Stimulated activated CD4-positive, alpha-beta T cell treated with anti-CD3 and anti-CD28 coated beads, TNF-alpha, amount 100 ng/mL, for 48 hours (primary cell): ENCODE measurements around the gene SLC12A7.
"Not testable (repeated sequence)": the region's sequence is repeated elsewhere in the genome, so short reads cannot be mapped to it uniquely, and the experiment has no call there.

ENCODE experiments used
- DNase-seq, 3 donors: peaks; one replicate each; pipeline ENCODE4 v3.0.0-alpha.2; 2020; ENCODE audit warnings: low read depth in 3 of 3

The SLC12A7 gene

DNA sequence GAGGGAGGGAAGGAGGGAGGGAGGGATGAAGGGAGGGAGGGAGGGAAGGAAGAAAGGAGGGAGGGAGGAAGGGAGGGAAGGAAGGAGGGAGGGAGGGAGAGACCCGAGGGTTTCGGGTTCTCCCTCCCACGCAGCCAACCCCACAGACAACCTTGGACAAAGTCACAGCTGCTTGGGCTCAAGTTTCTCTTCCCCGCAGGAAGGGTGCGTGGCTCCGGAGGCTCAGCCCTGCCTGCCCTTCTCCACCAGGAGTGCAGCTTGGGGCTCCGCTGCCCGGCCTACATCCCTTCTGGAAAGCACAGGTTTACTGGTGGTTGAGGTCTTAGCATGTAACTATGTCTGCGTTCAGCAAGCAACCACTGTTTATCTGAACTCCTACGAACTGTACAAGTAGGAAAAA is 15.0 kb downstream of the SLC12A7 start:
- no peak for DNase-seq

DNA sequence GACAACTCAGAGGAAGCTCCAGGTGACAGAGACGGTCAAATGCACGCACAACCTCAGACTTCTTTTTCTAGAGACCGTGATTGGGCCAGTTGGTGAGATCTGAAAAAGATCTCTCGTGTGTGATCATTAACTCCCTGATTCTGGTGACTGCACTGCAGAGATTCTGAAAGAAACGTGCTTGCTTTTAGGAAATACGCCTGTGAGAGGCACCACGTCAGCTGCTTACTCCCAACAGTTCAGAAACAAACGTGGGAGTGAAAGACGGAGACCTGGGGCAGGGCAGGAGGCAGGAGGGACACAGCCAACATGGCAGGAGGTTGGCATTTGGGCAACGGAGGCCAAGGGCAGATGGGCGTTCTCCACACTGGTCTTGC is 15.9 kb downstream of the SLC12A7 start:
- no peak for DNase-seq

DNA sequence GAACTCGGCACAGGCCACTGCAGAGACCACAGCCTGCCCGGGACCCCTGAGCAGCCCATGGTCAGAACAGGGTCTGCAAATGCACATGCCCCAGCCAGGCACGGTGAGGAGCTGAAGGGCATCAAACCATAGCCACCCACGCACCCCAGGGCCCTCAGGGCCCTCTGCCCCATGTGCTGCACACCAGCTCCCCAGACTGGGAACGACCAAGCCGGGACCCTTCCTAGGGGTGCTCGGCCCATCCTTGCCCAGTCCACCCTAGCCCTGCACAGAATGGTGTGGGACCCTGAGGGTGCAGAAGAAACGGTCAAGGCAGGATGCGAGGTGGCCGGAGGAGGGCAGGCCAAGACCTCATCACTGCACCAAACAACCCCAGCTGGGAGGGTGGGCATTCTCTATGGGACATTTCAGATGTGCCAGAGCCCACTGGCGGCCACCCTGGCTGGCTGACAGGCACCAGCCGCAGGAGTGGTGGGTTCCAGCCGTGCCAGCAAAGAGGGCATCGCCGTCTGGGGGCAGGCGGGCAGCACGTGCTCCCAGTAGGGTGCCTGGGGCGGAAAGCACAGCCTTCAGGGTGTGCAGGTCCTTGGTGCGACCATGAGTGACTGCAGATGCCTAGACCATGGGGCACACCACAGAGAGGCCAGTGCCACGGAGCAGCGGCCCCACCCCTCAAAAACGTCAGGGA is 16.4 kb downstream of the SLC12A7 start:
- DNase-seq: no peak

DNA sequence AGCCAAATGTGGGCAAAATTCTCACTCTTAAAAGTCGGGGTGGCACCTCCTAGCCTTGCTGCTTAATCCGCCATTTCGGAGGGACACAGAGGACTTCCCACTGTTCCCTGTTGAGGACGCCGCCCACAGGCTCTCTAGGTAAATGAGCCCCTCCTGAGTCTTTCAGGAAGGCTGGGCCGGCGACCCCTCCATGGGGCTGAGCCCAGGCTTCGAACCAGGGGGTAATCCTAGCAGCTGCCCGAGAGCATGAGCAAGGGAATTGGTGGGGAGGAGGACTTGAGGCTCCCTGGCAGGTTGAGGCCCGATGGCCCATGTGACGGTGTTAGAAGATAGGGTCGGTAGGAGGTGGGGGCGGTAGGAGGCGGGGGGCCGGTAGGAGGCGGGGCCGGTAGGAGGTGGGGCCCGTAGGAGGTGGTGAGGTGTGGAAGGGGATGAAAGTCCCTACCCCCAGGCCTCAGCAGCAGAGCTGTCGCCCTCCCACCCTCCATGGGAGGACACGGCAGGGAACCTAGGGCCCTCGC is 17.1 kb downstream of the SLC12A7 start:
- DNase-seq: no peak

DNA sequence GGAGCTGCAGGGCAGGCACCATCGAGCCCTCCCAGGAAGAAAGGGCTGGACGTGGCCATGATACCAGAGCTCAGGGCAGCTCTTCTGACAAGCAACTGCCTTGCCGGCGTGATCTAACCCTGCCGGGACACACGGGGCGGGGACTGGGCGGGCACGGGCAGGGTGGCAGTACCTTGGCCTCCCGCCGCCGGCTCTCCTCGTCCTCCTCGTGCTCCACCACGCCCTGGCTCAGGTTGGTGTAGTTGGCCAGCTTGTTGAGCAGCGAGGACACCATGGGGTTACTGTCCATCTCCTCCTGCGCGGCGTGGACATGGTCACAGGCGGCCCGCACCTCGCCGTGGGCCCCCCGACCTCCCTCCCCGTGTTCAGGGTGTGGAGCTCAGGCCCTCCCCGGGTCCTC is 18.5 kb downstream of the SLC12A7 start:
- no peak for DNase-seq

DNA sequence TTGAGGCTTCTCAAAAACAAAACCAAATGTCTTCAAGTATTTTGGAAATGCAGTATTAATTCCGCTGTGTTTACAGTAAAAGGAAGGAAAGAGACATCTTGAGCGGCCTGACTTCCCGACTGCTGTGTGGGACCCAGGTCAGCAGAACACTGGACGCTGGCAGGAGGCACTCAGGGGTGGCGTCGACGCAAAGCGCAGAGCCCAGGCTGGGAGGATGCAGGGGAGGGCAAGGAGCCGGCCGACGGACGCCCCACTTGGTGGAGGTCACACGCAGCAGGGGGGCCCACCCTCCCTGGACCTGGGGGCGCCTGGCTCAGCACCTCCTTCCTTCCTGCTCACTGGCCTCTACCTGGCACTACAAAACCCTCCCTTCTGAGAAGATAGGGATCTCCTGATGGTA is 19.7 kb downstream of the SLC12A7 start:
- no peak for DNase-seq

DNA sequence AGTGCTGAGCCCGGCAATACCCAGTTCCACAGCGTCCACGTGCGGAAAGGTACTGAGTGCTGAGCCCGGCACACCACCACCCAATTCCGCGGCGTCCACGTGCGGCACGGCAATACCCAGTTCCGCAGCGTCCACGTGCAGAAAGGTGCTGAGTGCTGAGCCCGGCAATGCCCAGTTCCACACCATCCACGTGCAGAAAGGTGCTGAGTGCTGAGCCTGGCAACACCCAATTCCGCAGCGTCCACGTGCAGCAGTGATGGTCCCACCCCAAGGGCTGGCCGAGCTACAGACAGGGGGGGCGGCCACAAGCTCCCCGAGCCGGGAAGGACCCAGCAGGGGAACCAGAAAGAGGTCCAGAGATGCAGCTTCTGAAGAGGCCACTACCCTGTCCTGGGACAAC is 20.2 kb downstream of the SLC12A7 start:
- no peak for DNase-seq

DNA sequence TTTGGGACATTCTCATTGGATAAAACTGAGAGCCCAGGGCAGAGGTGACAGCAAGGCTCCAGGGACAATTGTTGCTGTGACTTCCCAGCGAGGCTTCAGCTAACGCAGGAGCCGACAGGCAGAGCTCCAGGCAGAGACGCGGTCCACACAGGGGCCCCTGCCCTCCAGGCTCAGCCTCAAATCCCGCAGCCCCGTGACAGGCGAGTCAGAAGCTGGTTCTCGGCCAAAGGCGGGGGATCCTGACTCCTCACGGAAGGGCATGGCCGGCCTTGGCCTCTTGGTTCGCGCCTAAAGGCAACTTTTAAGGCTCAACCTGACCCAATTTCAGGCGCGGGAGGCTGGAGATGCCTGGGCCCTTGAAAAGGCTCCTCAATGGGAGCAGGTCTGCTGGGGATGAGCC is 21.3 kb downstream of the SLC12A7 start:
- no peak for DNase-seq

DNA sequence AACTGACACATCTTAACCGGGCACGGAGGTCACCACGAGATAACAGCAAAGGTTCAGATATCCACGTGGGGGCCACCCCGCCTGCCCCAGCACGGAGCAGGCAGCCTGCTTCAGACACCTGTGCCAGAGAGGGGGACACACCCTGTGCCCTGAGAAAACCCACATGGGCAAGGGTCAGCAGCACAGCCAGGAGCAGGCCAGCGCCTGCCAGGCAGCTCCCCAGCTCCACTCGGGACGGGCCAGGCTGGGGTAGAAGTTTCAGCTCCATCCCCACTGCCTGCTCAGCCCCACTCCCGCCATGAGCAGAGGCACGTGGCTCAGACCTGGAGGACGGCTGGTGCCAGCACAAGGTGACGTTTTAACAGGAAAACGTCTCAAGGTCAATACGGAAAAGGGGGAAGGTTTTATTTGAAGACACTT is 22.2 kb downstream of the SLC12A7 start:
- DNase-seq: no peak

DNA sequence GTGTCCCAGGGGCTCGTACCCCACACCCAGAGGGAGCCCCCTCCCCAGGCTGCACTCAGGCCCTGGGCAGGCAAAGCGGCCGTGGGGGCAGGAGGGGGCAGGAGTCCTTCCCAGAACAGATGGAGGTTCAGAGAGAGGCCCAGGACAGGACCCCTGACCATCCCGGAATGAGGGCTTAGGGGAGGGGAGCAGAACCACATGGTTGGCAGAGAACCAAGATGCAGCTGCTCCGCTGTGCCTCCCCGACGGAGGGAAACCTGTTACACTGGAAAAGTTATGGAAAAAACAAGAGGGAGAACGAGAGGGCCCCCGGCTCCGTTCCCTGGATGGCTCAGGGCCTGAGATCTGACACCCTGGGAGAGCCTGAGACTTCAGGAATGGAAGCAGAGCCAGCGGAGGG is 22.7 kb downstream of the SLC12A7 start:
- no peak for DNase-seq

DNA sequence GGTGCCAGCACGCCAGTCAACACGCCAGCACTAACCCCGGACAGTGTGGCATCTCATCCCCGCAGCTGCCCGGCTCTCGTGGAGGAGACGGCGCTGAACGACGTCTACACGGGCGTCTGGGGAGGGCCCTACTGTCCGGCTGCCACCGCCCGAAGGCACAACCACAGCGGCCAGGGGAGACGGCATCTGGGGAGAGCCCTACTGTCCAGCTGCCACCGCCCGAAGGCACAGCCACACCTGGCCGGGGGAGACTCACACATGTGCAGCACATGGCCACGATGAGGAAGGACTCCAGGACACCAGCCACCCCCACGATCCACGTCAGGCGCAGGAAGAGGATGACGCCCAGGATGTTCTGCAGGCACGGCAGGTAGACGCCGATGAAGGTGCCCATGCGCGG is 23.1 kb downstream of the SLC12A7 start:
- DNase-seq: no peak

DNA sequence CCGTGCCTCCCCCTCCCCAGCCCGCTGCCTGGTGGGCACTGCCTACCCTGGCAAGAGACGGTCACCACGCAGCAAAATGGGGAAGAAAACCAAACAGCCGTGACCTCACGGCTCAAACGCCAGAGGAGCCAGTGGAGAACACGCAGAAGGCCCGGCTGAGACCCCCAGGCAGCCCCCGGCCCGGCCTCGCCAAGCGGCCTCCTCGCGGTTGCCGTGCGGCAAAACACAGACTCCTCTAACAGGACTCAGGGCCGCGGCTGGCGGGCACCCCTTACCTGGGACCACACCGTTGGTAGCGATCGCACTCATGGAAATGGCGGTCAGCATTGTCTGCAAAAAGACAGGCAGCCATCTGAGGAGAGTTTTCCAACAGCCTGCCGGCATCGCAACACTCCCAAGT is 23.8 kb downstream of the SLC12A7 start:
- DNase-seq: no peak

DNA sequence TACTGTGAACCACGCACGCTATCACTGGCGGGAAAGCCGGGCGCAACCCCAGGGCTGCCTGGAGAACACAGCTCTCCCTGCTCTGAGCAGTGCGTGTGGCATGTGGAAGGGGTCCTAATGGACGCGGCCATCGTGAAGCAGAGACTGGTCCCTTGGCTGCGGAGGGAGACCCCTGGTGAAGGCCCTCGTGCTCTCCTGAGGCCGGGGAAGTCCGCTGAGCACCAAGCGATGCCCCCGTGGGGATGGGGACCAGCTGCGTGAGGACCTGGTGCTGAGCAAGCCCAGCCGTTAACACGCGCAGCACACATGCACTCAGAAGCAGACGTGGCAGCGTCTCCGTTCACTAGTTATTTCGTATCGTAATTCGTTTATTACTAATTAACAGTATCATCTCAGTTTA is 24.4 kb downstream of the SLC12A7 start:
- DNase-seq: no peak

DNA sequence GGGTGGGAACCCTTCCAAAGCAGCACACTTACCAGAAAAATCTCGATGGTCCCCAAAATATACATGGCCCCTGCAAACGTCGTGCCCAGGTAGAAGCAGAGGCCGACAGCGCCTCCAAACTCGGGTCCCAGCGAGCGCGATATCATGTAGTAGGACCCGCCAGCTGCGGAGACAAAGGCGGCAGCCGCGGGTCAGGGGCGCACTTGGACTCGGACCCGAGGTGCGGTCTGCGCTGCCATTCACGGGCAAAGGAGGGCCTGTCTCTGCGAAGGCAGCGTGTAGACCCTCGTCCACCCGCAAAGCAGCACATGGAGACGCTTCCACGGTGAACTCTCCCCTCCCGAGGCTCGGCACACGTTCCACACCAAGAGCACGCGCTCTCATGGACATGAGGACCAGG is 25.0 kb downstream of the SLC12A7 start:
- DNase-seq: no peak

DNA sequence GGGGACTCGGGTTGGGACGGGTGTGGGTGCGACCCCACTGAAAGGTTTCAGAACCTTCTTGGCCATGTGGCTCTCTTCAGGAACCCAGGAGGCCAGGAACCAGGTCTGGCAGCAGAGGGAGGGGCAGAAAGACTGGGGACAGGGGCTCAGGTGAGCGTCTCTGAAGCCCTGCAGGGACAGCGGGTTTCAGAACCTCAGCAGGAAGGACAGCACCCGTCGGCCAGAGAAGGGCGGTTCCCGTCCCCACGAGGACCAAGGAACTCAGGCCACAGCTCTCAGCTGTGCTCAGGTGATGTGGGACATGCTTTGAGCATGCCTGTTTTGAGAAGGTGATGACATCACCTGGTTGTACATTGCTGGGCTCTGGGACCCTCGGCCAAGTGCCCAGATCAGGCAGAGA is 25.7 kb downstream of the SLC12A7 start:
- no peak for DNase-seq

DNA sequence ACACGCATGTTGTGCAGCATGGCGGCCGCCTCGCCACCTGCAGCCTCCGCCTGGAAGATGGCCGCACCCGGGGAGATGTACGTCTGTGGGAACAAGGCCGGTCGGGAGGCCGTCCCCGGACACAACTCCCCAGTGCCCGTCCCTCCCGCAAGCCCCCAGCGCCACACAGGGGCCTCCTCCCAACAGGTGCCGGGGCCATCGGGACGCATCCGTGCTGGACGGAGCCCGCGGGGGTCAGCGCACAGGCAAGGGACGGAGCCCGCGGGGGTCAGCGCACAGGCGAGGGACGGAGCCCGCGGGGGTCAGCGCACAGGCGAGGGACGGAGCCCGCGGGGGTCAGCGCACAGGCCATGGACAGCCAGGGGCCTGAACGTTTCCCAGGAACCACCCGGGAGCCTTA is 26.5 kb downstream of the SLC12A7 start:
- DNase-seq: no peak

DNA sequence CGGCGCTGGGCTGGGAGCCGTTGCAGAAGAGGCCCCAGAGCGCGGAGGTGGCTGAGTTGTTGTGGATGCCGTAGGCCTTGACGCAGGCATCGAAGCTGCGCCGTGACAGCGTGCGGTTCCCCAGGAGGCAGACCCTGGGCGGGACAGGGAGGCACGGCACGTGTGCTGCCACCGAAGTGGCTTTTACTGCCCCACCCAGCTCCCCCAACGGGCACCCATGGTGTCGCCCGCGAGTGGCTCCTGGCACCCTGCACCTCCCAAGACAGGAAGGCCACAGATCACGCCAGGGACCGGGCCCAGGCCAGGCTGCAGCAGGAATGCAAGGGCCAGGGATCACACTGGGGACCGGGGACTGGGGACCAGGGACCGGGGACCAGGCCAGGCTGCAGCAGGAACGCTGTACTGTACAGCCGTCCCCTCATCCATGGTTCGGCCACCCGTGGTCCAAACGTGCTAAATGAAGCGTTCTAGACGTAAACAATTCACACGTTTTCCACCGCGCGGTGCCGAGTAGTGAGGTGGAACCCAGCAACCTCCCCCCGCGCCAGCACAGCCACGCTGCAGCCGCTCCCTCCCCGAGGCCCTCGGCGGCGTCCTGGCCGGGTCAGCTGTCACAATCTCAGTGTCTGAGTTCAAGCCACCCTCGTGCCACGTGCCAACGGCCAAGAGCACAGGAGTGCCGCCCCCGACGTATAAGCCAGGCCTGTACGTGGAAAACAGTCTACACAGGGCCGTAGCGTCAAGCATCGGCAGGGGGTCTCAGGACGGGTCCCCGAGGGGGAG is 27.8 kb downstream of the SLC12A7 start:
- no peak for DNase-seq

DNA sequence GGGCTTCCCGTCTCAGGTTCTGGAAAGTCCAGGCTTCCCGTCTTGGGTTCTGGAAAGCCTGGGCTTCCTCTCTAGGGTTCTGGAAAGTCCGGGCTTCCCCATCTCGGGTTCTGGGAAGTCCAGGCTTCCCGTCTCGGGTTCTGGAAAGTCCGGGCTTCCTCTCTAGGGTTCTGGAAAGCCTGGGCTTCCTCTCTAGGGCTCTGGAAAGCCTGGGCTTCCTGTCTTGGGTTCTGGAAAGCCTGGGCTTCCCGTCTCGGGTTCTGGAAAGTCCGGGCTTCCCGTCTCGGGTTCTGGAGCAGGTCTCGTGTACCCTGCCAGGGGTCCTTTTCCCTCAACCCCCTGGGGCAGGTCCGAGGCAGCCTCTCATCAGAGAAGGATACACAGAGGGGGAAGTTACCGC is 28.8 kb downstream of the SLC12A7 start:
- not testable (repeated sequence) for DNase-seq

DNA sequence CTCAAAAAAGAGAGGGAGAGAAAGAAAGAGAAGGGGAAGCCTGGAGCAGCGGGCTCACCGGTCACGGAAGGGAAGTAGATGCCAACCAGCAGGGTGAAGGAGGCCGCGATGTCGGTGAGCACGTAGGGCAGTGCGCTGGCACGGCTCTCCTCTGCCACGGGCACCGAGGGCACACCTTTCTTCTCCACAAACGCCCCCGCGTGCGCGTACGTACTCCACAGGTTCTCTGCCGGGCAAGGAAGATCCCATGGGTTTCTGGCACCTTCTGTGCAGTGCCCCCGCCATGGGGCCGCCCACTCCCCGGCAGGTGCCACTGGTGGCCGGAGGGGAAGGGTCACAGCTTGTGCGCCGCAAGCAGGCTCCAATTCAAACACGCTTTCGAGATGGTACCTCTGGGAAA is 30.3 kb downstream of the SLC12A7 start:
- DNase-seq: no peak

DNA sequence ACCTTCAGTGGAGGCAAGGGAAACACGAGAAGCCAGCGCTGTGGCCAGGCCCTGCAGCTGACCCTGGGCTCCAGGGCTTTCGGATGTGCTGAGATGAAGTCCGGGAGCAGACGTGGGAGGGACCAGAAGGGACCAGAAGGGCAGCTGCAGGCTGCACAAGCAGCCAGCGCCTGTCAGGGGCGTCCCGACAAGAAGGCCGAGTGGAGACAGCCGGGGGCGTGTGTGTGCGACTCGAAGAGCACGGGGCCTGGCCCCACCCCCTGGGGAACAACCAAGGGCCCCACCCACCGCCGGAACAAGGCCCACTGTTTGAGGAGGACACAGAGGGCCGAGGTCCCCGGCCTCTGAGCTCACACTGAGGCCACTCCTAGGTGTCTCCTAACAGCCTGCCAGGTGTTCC is 31.4 kb downstream of the SLC12A7 start:
- no peak for DNase-seq

DNA sequence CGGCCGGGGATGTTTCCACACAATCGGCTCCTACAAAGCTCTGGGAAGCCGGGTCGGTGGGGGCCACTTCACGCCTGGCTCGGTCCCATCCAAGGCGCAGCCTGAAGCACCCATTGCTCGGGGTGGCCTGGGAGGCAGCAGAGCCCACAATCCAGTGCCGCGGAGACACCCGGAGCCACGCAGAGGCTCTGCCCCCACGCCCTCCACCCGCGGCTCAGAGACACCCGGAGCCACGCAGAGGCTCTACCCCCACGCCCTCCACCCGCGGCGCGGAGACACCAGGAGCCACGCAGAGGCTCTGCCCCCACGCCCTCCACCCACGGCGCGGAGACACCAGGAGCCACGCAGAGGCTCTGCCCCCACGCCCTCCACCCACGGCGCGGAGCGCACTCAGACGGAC is 31.9 kb downstream of the SLC12A7 start:
- DNase-seq: no peak

DNA sequence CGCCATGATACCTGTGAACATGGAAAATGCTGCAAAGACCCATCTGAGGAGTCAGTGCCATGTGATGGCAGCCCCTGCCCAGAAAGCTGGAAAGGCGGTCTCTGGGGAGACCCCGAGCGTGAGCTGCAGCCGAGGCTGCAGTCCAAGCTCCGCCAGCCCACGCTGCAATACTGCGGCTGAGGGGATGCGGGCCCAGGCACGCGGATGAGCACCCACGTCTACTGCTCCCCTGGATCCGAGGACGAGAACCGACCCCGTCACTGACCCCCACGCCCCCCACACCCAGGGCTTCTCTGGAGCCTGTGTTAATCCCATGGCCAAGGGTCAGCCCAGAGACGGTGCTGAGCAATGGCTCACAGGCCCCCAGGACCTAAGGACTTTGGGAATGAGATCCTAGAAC is 32.4 kb downstream of the SLC12A7 start:
- no peak for DNase-seq

DNA sequence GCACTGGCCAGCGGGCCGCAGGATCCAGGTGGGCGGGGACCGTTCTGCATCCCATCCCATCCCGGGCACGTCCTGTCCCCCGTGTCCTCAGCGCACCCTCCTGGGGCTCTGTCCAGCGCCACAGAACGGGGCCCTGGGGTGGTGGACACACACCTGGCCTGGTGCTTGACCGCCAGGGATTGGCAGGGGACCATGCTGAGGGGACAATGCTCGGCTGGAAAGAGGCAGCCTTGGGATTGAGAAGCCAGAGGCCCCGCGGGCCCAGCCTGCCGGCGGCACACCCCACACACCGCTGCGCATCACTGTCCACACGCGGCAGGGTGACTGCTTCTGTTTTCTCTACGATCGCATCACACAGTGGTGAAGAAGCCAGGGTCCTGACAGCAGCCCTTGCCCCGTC is 33.0 kb downstream of the SLC12A7 start:
- no peak for DNase-seq

DNA sequence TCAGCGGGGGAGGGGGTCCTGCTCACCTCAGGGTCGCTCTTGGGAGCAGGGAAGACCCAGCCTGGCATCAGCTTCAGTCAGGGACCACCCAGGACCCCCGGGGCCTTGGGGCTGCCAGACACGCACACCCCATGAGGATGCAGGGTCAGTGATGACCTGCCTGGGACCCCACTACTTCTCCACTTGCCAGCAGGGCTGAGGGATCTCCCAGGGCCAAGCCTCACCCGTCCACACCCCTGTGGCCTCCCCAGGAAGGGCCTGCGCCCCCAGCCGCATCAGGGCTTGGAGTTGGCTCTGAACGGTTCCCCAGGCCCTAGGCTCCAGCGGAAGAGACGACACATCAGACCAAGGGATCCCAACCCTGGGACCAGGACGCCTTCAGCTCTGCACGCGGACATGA is 33.7 kb downstream of the SLC12A7 start:
- DNase-seq: no peak
